Measurements from ENCODE around the gene IL1RAPL1.

DNA sequence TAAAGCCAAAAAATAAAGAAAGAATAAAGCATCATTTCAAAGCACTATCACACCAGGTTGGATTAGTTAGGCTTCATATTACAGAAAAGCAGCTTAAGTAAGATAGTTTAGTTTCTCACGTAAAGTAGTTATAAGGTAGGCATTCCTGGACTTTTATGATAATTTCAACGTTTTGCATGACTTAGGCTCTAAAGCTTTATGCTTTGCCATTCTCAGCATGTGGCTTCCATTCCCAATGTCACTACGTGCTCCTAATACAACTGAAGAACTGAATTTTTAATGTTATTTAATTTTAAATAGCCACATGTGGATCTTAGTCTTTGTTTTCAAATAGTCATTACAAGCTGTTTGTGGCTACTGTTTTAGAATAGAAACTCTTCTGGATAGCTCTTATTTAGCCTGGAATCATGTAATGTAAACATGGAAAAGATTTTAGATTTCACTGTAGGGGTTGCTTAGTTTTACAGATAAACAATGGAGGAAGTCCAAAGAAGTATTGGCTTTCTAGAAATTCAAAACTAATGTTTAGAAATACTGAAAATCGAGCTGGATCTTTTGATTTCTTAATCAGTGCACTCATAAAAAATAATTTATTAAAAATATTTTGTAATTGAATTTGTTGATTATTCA, 710.0 kb downstream of the IL1RAPL1 start:
- no peak for TF ChIP-seq POLR2A (IDR thresholded peaks at IDR 0.05)
- TF ChIP-seq, protein P1, sequence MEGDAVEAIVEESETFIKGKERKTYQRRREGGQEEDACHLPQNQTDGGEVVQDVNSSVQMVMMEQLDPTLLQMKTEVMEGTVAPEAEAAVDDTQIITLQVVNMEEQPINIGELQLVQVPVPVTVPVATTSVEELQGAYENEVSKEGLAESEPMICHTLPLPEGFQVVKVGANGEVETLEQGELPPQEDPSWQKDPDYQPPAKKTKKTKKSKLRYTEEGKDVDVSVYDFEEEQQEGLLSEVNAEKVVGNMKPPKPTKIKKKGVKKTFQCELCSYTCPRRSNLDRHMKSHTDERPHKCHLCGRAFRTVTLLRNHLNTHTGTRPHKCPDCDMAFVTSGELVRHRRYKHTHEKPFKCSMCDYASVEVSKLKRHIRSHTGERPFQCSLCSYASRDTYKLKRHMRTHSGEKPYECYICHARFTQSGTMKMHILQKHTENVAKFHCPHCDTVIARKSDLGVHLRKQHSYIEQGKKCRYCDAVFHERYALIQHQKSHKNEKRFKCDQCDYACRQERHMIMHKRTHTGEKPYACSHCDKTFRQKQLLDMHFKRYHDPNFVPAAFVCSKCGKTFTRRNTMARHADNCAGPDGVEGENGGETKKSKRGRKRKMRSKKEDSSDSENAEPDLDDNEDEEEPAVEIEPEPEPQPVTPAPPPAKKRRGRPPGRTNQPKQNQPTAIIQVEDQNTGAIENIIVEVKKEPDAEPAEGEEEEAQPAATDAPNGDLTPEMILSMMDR (IDR thresholded peaks at IDR 0.05), result no peak
- TF ChIP-seq POLR2AphosphoS5 (IDR thresholded peaks at IDR 0.05), result no peak

Data from breast epithelium (tissue), 3 donors.